Erythroblast (primary cell): ENCODE results near the gene ACBD3.

Experiments
- GATA1 ChIP-seq: IDR thresholded peaks from 2 replicates; pipeline ENCODE4 v1.6.1; 2011; ENCODE audit warnings: low read depth, mild to moderate bottlenecking, control low read depth, low read length, moderate library complexity
- POLR2A ChIP-seq: IDR thresholded peaks from 2 replicates; pipeline ENCODE4 v1.6.1; 2011; ENCODE audit warnings: mild to moderate bottlenecking, low read length

- TF ChIP-seq POLR2A (no peak), GATA1 (no peak)
Observed at GRCh38 chr1:226125097-226125630, 61.4 kb downstream of the ACBD3 start.
